BLaER1 treated with 17β-estradiol and CSF1 and Interleukin-3, amounts not matched to agents 10 nM and 100 nM (cell line): Measurements from ENCODE around the gene SARDH.
A peak's percentile ranks its signal among the peaks of the same experiment; 100 is the strongest.

Experiments used
- H3K27ac ChIP-seq, 11 experiments: shearing (Covaris generic); formaldehyde crosslinking; 2 replicates each; pipeline ENCODE4 v1.8.1; 2022
- H3K27me3 ChIP-seq, 11 experiments: shearing (Covaris generic); formaldehyde crosslinking; 2 replicates each; pipeline ENCODE4 v1.8.1; 2022
- H3K36me3 ChIP-seq, 11 experiments: shearing (Covaris generic); formaldehyde crosslinking; 2 replicates each; pipeline ENCODE4 v1.8.1; 2022
- H3K4me1 ChIP-seq, 10 experiments: shearing (Covaris generic); formaldehyde crosslinking; 2 replicates each; pipeline ENCODE4 v1.8.1; 2022
- H3K4me2 ChIP-seq, 11 experiments: shearing (Covaris generic); formaldehyde crosslinking; 2 replicates each; pipeline ENCODE4 v1.8.1; 2022
- H3K4me3 ChIP-seq, 10 experiments: shearing (Covaris generic); formaldehyde crosslinking; 2 replicates each; pipeline ENCODE4 v1.8.1; 2022
- H3K9ac ChIP-seq, 11 experiments: shearing (Covaris generic); formaldehyde crosslinking; 2 replicates each; pipeline ENCODE4 v1.8.1; 2022
- H3K9me3 ChIP-seq, 11 experiments: shearing (Covaris generic); formaldehyde crosslinking; replicated peaks in 1 of 11; 2 replicates each; pipeline ENCODE4 v1.8.1; 2022
- H4K20me1 ChIP-seq, 11 experiments: shearing (Covaris generic); formaldehyde crosslinking; 2 replicates each; pipeline ENCODE4 v1.8.1; 2022
- Cebpa-rat ChIP-seq, 11 experiments: shearing (Covaris generic); IDR thresholded peaks; 2 replicates each; pipeline ENCODE4 v1.8.1; 2022

SARDH gene

GRCh38 chr9:133702798-133703590, 35.2 kb downstream of the SARDH start:
- Histone ChIP-seq H3K4me2 (peak overlapping the region; percentile 81 to 100 (median 98)), H3K27me3 (peaks cover 0 to 33% (median 0%) of the 10 kb centered on the region in 11 experiments; a peak in 7 of 22 replicates), H3K27ac (peak overlapping the region; percentile 57 to 98 (median 91); a peak in 21 of 22 replicates), H4K20me1 (no peaks in the 10 kb centered on the region), H3K9ac (peak overlapping the region; percentile 70 to 90 (median 82); a peak in 21 of 22 replicates), H3K4me1 (peaks cover 68 to 86% (median 85%) of the 10 kb centered on the region in 10 experiments), H3K36me3 (no peaks in the 10 kb centered on the region), H3K4me3 (peak overlapping the region; percentile 35 to 64 (median 54)), H3K9me3 (no peaks in the 10 kb centered on the region)
- TF ChIP-seq Cebpa-rat (IDR thresholded peaks at IDR 0.05): no peak

GRCh38 chr9:133701981-133702797, 36.0 kb downstream of the SARDH start:
- peak overlapping the region; percentile 81 to 100 (median 98) for H3K4me2 ChIP-seq
- H3K36me3 ChIP-seq: no peaks in the 10 kb centered on the region
- no peaks in the 10 kb centered on the region for H3K9me3 ChIP-seq
- H3K27ac ChIP-seq: peak overlapping the region; percentile 57 to 98 (median 91); a peak in 21 of 22 replicates
- no peak for TF ChIP-seq Cebpa-rat (IDR thresholded peaks at IDR 0.05)
- H3K9ac ChIP-seq: peak overlapping the region; percentile 70 to 90 (median 82); a peak in 21 of 22 replicates
- peaks cover 0 to 33% (median 0%) of the 10 kb centered on the region in 11 experiments; a peak in 7 of 22 replicates for H3K27me3 ChIP-seq
- peak overlapping the region; percentile 35 to 64 (median 54) for H3K4me3 ChIP-seq
- no peaks in the 10 kb centered on the region for H4K20me1 ChIP-seq
- peaks cover 60 to 78% (median 76%) of the 10 kb centered on the region in 10 experiments for H3K4me1 ChIP-seq

GRCh38 chr9:133701321-133701980, 36.7 kb downstream of the SARDH start:
- peaks cover 53 to 72% (median 71%) of the 10 kb centered on the region in 10 experiments for H3K4me1 ChIP-seq
- H3K9me3 ChIP-seq: no peaks in the 10 kb centered on the region
- peak overlapping the region; percentile 81 to 100 (median 98) for H3K4me2 ChIP-seq
- peak overlapping the region in 10 of 11 experiments; percentile 70 to 98 (median 92); a peak in 20 of 22 replicates for H3K27ac ChIP-seq
- H3K27me3 ChIP-seq: peaks cover 0 to 33% (median 0%) of the 10 kb centered on the region in 11 experiments; a peak in 7 of 22 replicates
- TF ChIP-seq Cebpa-rat (IDR thresholded peaks at IDR 0.05): no peak
- H3K4me3 ChIP-seq: peak overlapping the region in 8 of 10 experiments; percentile 49 to 64 (median 54); a peak in 16 of 20 replicates
- no peaks in the 10 kb centered on the region for H4K20me1 ChIP-seq
- H3K36me3 ChIP-seq: no peaks in the 10 kb centered on the region
- H3K9ac ChIP-seq: peak overlapping the region in 10 of 11 experiments; percentile 75 to 90 (median 84); a peak in 19 of 22 replicates

GRCh38 chr9:133700819-133701320, 37.3 kb downstream of the SARDH start:
- H3K27ac ChIP-seq: peak overlapping the region in 9 of 11 experiments; percentile 86 to 98 (median 92); a peak in 18 of 22 replicates
- H3K4me3 ChIP-seq: peak overlapping the region in 8 of 10 experiments; percentile 33 to 64 (median 54); a peak in 13 of 20 replicates
- no peaks in the 10 kb centered on the region for H3K36me3 ChIP-seq
- H3K4me2 ChIP-seq: peak overlapping the region; percentile 81 to 100 (median 98)
- H4K20me1 ChIP-seq: no peaks in the 10 kb centered on the region; a peak in 1 of 22 replicates
- no peaks in the 10 kb centered on the region for H3K9me3 ChIP-seq
- H3K27me3 ChIP-seq: peaks cover 0 to 33% (median 0%) of the 10 kb centered on the region in 11 experiments; a peak in 7 of 22 replicates
- no peak for TF ChIP-seq Cebpa-rat (IDR thresholded peaks at IDR 0.05)
- H3K9ac ChIP-seq: peak overlapping the region in 9 of 11 experiments; percentile 77 to 90 (median 86); a peak in 17 of 22 replicates
- peaks cover 48 to 72% (median 71%) of the 10 kb centered on the region in 10 experiments for H3K4me1 ChIP-seq

GRCh38 chr9:133699546-133699945, 38.6 kb downstream of the SARDH start:
- Histone ChIP-seq H3K9ac (no peak overlapping the region), H3K27ac (no peak overlapping the region), H3K4me1 (peaks cover 42 to 72% (median 69%) of the 10 kb centered on the region in 10 experiments), H3K27me3 (peaks cover 0 to 28% (median 0%) of the 10 kb centered on the region in 11 experiments; a peak in 7 of 22 replicates), H3K36me3 (peaks cover 0 to 4% (median 0%) of the 10 kb centered on the region in 11 experiments; a peak in 3 of 22 replicates), H3K4me2 (peak overlapping the region in 6 of 11 experiments; percentile 97 to 100 (median 98); a peak in 7 of 22 replicates), H3K4me3 (no peak overlapping the region), H3K9me3 (no peaks in the 10 kb centered on the region), H4K20me1 (no peaks in the 10 kb centered on the region; a peak in 1 of 22 replicates)
- no peak for TF ChIP-seq Cebpa-rat (IDR thresholded peaks at IDR 0.05)

- Histone ChIP-seq H3K27me3 (no peaks in the 10 kb centered on the region), H4K20me1 (peaks cover 0 to 5% (median 0%) of the 10 kb centered on the region in 11 experiments; a peak in 1 of 22 replicates), H3K4me2 (peak overlapping the region in 8 of 11 experiments; percentile 4 to 60 (median 42); a peak in 12 of 22 replicates), H3K27ac (no peak overlapping the region), H3K4me3 (no peak overlapping the region), H3K36me3 (peaks cover 0 to 17% (median 6%) of the 10 kb centered on the region in 11 experiments; a peak in 7 of 22 replicates), H3K9ac (0 out of 22 replicates have a peak overlapping the region, but pooled peaks of 1 of the 11 experiments have one; percentile 15), H3K9me3 (no peaks in the 10 kb centered on the region), H3K4me1 (peaks cover 14 to 53% (median 49%) of the 10 kb centered on the region in 10 experiments)
- no peak for TF ChIP-seq Cebpa-rat (IDR thresholded peaks at IDR 0.05)
Measured at GRCh38 chr9:133696071-133696472, 42.1 kb downstream of the SARDH start.

- H3K4me3 ChIP-seq: no peak overlapping the region
- H3K9me3 ChIP-seq: no peaks in the 10 kb centered on the region
- H3K9ac ChIP-seq: no peak overlapping the region
- peaks cover 0 to 17% (median 11%) of the 10 kb centered on the region in 11 experiments; a peak in 7 of 22 replicates for H3K36me3 ChIP-seq
- no peak for TF ChIP-seq Cebpa-rat (IDR thresholded peaks at IDR 0.05)
- H3K27me3 ChIP-seq: no peaks in the 10 kb centered on the region
- peak overlapping the region in 8 of 11 experiments; percentile 23 to 60 (median 49); a peak in 11 of 22 replicates for H3K4me2 ChIP-seq
- H4K20me1 ChIP-seq: peaks cover 0 to 5% (median 0%) of the 10 kb centered on the region in 11 experiments; a peak in 1 of 22 replicates
- H3K27ac ChIP-seq: no peak overlapping the region
- H3K4me1 ChIP-seq: peaks cover 7 to 41% (median 38%) of the 10 kb centered on the region in 10 experiments; a peak in 18 of 20 replicates
Measured at GRCh38 chr9:133694686-133695085, 43.5 kb downstream of the SARDH start.
